IPS DF 6.9 (cell line): ENCODE results near the gene ATG101.

Experiments
- DNase-seq: peaks from one replicate; pipeline ENCODE4 v3.0.0-alpha.2; 2013; ENCODE audit warnings: low read depth, low spot score
- H3K27ac ChIP-seq: one replicate; pipeline ENCODE4 v1.5.1; 2013; ENCODE audit warnings: low read length, control low read depth
- H3K27me3 ChIP-seq: 2 replicates; pipeline ENCODE4 v1.6.1; 2013; ENCODE audit warnings: mild to moderate bottlenecking, low read length; ENCODE audit not compliant: control insufficient read depth, insufficient read depth
- H3K36me3 ChIP-seq: 2 replicates; pipeline ENCODE4 v1.6.1; 2013; ENCODE audit warnings: low read length; ENCODE audit not compliant: control insufficient read depth, insufficient read depth
- H3K4me1 ChIP-seq: 2 replicates; pipeline ENCODE4 v1.6.1; 2013; ENCODE audit warnings: low read length; ENCODE audit not compliant: control insufficient read depth, insufficient read depth
- H3K4me3 ChIP-seq: 2 replicates; pipeline ENCODE4 v1.5.1; 2013; ENCODE audit warnings: mild to moderate bottlenecking, low read length
- H3K9me3 ChIP-seq: 2 replicates; pipeline ENCODE4 v1.6.1; 2013; ENCODE audit warnings: low read length, inconsistent platforms; ENCODE audit not compliant: control insufficient read depth, insufficient read depth
- WGBS: extraction: QIAGEN DNeasy Blood & Tissue Kit; methylation state at CpG from one replicate; pipeline ENCODE4 v1.1.7; 2013; ENCODE audit warnings: mixed read lengths, missing lambda C conversion rate; ENCODE audit not compliant: insufficient read length, insufficient coverage; 5-methylcytosine and 5-hydroxymethylcytosine counted together

The ATG101 gene, protein sequence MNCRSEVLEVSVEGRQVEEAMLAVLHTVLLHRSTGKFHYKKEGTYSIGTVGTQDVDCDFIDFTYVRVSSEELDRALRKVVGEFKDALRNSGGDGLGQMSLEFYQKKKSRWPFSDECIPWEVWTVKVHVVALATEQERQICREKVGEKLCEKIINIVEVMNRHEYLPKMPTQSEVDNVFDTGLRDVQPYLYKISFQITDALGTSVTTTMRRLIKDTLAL

DNA sequence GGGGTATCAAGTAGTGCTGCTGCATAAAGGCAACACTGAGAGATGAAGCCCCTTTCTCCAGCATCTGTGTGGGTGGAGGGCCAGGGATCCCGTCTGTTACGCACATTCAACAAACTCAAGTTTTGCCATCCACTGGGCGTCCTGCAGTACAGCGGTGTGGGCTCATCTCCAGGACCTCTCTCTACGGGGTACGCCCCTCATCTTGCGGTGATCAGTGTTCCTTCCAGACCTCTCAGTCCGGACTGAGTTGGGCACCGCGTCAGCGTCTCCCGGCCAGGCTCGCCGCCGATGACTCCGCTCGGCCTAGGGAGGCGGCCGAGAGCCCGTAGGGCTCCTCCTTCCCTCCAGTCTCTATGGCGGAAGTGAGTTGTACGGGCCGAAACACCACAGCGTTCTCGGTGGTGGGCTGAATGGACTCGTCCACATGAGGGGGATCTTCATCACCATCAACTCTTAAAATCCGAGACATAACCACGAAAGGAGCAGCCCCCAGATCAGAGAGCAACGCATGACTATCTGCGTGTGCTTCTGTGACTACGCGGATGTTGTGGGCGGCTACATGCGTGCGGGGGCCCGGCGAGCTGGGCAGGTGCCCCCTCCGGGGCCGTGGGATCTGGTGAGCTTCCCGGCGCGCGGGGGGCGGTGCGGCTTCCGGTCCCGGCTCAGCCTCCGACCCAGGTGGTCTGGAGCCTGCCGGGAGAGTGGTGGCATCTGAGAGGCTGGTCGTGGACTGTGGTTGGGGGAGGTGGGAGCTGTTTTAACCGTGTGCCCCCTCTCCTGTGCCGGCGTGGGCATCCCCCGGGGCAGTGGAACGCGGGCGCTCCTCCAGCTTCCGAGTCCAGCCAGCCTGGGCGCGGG, at the start of gene ATG101:
Gene ATG101, plus strand, starts transcription at position 652 of the 858 bp plus-strand sequence. CDS start 3,673 bp downstream, outside the sequence.
- no peaks in the 10 kb centered on the region for H3K9me3 ChIP-seq
- H3K4me3 ChIP-seq = peak within 1 kb of the TSS; percentile 87
- no peaks in the 10 kb centered on the region for H3K27me3 ChIP-seq
- DNase-seq = peak; percentile 86
- H3K27ac ChIP-seq = no peak within 1 kb of the TSS
- H3K4me1 ChIP-seq = no peaks in the 10 kb centered on the region; the same call in 1 of the 2 replicates
- WGBS = no CpG with 5 or more reads among the region's 60 CpGs
- H3K36me3 ChIP-seq = peaks cover 10% of the 10 kb centered on the region

DNA sequence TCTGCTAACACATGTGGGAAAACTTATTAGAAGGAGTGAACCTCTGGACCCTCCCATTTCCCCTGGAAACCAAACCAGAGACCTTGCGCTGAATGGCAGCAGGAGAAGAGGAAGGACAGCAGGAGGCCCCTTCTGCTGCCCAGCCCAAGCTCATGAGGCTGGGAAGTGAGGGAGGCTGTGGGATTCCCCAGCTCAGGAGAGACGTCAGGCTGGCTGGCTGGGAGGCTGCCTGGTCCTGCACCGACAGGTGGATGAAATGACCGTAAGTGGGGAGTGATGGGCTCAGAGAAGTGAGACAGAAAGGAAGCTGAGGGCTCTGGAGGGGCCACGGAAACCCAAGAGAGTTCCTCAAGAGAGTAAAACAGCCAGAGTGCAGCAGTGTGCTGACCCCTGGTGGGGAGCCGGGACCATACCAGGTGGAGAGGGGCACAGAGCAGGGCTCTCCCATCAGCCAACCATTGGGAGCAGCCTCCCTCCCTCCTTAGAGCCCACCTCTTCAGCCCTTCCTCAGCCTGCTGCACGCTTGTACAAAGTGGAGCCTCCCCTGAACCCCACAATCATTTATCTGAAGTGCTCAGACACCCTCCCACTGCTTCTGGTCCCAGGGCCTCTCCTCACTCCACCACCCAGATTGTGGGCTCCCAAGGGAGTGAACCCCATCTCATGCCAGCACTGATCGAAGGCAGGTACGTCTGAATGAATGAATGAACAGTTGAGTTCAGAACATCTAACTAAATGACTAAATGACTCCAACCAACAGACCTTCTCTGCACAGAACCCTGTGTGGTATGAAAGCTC, 49.0 kb upstream of the ATG101 start:
- no CpG with 5 or more reads among the region's 9 CpGs for WGBS

DNA sequence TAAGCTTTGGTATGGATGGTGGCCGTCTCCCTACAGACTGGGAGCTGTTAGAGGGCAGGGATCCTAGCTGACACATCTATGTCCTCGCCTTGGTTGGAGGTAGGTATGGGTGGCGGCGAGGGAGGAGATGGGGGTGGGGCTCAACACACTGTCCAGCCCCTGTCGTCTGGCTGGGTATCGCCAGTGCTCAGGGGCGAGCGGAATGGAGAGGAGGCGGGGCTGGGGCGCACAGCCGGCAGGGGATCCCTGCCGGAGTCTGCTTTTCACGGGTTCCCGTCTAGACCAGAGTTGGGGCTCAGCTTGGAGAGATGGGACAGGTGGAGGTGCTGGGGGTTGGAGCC, 47.0 kb upstream of the ATG101 start:
- no peaks in the 10 kb centered on the region for H3K36me3 ChIP-seq
- WGBS = no CpG with 5 or more reads among the region's 14 CpGs
- no peaks in the 10 kb centered on the region for H3K9me3 ChIP-seq
- H3K27ac ChIP-seq = no peak overlapping the region
- H3K4me3 ChIP-seq = peak overlapping the region; percentile 48; the same call in 1 of the 2 replicates
- peaks cover 2% of the 10 kb centered on the region; the same call in 1 of the 2 replicates for H3K27me3 ChIP-seq
- H3K4me1 ChIP-seq = peaks cover 5% of the 10 kb centered on the region; the same call in 1 of the 2 replicates
- no peak for DNase-seq

More for the DNA sequence above, 49.0 kb upstream of the ATG101 start:
- Histone ChIP-seq H3K9me3 (no peaks in the 10 kb centered on the region), H3K4me1 (peaks cover 4% of the 10 kb centered on the region; the same call in 1 of the 2 replicates), H3K36me3 (no peaks in the 10 kb centered on the region), H3K4me3 (no peak overlapping the region), H3K27ac (no peak overlapping the region), H3K27me3 (peaks cover 2% of the 10 kb centered on the region; the same call in 1 of the 2 replicates)
- DNase-seq = no peak

DNA sequence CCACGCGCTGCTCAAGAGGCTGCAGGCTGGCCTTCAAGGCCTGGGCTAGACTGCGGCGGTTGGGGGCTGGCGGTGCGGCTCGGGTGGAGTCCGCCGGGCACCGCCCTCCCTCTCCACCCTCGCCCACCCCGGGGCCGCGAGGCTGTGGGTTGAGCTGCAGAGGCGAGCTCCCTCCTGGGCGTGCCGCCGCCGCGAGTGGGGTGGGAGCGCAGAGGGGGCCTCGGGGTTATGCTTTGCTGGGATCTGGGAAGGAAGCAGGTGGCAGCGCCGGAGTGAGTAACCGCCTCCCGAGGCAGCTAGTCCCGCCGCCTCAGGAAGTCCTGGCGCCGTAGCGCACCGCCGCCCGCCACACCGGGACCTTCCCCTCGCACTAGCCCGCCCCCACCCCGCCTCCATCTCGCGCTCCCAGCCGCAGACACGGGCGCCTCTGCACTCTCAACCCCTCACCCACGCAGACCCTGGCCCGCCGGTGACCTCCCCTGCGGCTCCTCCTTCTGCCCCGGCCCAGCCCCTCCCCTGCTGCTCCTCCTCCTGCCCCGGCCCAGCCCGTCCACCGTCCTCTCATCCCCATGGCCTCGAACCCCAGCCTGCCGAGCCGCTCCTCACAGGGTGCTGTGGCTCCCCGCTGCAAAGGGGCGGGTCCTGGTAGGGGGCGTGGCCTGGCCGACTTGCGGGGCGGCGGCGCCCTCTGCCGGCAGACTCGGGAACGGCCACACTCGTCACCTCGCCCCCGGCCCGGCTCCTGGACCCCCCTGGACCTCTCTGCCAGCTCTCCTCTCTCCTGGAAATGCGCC, 46.4 kb upstream of the ATG101 start:
- Histone ChIP-seq H3K4me3 (peak overlapping the region; percentile 48; the same call in 1 of the 2 replicates), H3K27ac (no peak overlapping the region), H3K27me3 (peaks cover 2% of the 10 kb centered on the region; the same call in 1 of the 2 replicates), H3K9me3 (no peaks in the 10 kb centered on the region), H3K4me1 (peaks cover 5% of the 10 kb centered on the region; the same call in 1 of the 2 replicates), H3K36me3 (no peaks in the 10 kb centered on the region)
- DNase-seq = no peak
- WGBS = no CpG with 5 or more reads among the region's 70 CpGs

DNA sequence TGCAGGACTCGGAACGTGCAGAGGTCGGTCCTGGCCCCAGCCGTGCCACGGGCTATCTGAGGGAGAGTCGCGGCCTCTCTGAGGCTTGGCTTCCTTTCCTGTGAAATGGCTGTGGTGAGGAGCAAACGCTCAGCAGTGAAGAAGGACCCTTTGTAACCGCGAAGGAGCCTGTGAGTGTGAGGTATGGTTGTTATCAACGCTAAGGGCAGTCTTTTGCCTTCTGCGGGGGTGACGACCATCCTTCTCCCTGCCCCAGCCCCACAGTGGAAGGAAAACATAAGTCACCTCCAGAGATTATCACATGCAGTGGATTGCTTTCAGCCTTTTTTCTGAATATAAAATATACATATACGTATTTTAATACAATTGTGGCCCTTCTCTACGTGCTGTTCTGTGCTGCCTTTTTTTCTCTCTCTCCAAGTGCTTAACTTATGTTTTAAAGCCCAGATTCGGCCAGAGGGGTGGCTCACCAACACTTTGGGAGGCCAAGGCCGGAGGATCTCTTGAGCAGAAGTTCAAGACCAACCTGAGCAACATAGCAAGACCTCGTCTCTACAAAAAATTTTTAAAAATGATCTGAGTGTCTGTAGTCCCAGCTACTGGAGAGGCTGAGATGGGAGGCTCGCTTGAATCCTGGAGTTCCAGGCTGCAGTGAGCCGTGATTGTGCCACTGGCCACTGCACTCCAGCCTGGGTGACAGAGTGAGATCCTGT, 45.6 kb upstream of the ATG101 start:
- DNase-seq = no peak
- H3K4me1 ChIP-seq = peaks cover 5% of the 10 kb centered on the region; the same call in 1 of the 2 replicates
- no CpG with 5 or more reads among the region's 20 CpGs for WGBS

DNA sequence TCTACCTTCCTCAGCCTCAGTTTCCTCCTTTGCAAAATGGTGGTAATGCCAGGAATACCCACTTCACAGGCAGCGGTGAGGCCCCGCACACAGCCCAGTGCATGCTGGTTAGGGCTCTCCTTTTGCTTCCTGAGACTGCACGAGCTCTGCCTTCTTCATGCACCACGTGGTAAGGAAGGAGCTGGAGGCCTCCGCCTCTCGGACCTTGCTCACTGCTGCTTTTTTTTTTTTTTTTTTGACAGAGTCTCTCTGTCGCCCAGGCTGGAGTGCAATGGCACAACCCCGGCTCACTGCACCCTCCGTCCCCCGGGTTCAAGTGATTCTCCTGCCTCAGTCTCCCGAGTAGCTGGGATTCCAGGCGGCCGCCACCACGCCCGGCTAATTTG, 44.9 kb upstream of the ATG101 start:
- no peaks in the 10 kb centered on the region for H3K9me3 ChIP-seq
- no peaks in the 10 kb centered on the region for H3K36me3 ChIP-seq
- H3K4me1 ChIP-seq = peaks cover 6% of the 10 kb centered on the region; the same call in 1 of the 2 replicates
- H3K27me3 ChIP-seq = peaks cover 2% of the 10 kb centered on the region; the same call in 1 of the 2 replicates
- H3K27ac ChIP-seq = no peak overlapping the region
- no peak for DNase-seq
- no CpG with 5 or more reads among the region's 15 CpGs for WGBS
- H3K4me3 ChIP-seq = no peak overlapping the region

More for the DNA sequence above, 45.6 kb upstream of the ATG101 start:
- Histone ChIP-seq H3K27ac (no peak overlapping the region), H3K4me3 (no peak overlapping the region), H3K27me3 (peaks cover 2% of the 10 kb centered on the region; the same call in 1 of the 2 replicates), H3K36me3 (no peaks in the 10 kb centered on the region), H3K9me3 (no peaks in the 10 kb centered on the region)

DNA sequence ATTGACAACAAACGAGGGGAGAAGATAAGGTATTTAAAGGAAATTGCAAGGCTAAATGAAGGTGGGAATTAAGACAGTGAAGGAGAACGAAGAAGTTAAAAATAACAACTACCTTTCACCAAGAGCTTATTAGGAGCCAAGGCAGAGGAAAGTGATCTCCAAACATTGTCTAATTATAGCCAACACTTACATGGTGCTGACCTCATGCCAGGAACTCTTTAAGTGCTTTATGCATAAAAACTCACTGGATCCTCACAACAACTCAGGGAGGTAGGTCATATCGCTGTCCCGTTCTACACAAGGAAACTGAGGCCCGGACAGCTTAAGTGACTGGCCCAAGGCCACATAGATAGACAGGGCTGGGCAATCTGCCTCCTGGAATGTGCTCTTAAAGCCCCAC, 43.5 kb upstream of the ATG101 start:
- peaks cover 6% of the 10 kb centered on the region; the same call in 1 of the 2 replicates for H3K4me1 ChIP-seq
- no peaks in the 10 kb centered on the region for H3K36me3 ChIP-seq
- H3K4me3 ChIP-seq = no peak overlapping the region
- DNase-seq = no peak
- H3K27ac ChIP-seq = no peak overlapping the region
- no CpG with 5 or more reads among the region's 5 CpGs for WGBS
- H3K9me3 ChIP-seq = no peaks in the 10 kb centered on the region
- peaks cover 2% of the 10 kb centered on the region; the same call in 1 of the 2 replicates for H3K27me3 ChIP-seq

DNA sequence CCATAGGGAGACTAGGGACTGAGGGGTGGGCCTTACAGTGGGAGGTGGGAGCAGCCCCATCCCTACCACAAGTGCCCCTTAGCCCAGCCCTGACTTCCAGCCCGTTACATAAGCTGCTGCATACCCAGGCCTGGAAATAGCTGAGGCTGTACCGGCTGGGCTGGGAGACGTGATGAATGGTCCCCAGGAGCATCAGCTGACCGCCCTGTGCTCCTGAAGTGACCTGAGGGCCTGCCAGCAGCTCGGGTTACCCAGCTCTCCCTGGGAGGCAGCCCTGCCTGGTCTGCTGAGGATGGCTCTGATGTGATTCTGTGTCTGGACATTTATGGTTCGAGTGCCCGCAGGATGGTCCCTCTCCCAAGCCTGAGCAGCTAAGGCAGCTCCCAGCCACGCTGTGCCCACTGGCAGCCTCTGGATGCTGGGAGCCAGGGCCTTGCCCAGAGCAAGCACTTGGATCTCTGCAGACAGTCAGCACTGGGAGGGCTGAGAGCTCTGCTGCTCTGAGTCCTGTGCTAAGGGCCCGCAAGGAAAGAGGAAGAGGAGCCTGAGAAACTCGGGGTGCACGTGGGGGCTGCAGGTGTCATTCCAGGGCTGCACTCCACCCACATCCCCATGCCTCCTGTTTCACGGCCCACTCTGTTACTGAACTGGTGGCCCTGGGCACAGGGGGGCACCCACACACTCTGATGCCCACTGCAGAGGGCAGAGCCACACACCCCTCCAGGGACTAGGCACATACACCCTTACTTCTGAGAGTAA, 42.5 kb upstream of the ATG101 start:
- Histone ChIP-seq H3K9me3 (no peaks in the 10 kb centered on the region), H3K36me3 (no peaks in the 10 kb centered on the region), H3K27ac (no peak overlapping the region), H3K27me3 (peaks cover 2% of the 10 kb centered on the region; the same call in 1 of the 2 replicates), H3K4me1 (peaks cover 6% of the 10 kb centered on the region; the same call in 1 of the 2 replicates), H3K4me3 (no peak overlapping the region)
- DNase-seq = no peak
- WGBS = no CpG with 5 or more reads among the region's 12 CpGs
